Keratinocyte (primary cell): ENCODE data around the gene FKBP1A.

Experiments
- CTCF ChIP-seq, 3 experiments: IDR thresholded peaks in 1 of 3; conservative IDR thresholded peaks in 1 of 3; optimal IDR thresholded peaks in 1 of 3; 2 replicates in 2 of 3; 3 replicates in 1 of 3; pipeline versions ENCODE3 to v1.5.1; 2011; ENCODE audit warnings: low read length in 3 of 3, mild to moderate bottlenecking in 3 of 3, moderate library complexity in 2 of 3, control low read depth in 1 of 3, inconsistent platforms in 1 of 3; ENCODE audit not compliant: insufficient read depth in 2 of 3; ENCODE audit errors: extremely low read depth in 1 of 3
- EZH2 ChIP-seq: IDR thresholded peaks from one replicate; pipeline ENCODE4 v1.6.1; 2012; ENCODE audit warnings: inconsistent platforms, mild to moderate bottlenecking, low read length, moderate library complexity

GRCh38 chr20:1333462-1334369, 59.1 kb downstream of the FKBP1A start:
- TF ChIP-seq CTCF (optimal IDR thresholded peaks at IDR 0.05 in 1 of 3, IDR thresholded peaks at IDR 0.05 in 1 of 3, conservative IDR thresholded peaks at IDR 0.05 in 1 of 3; ENCODE audit: extremely low read depth in 1 of 3, insufficient read depth in 2 of 3, low read length in 3 of 3) (no peak), EZH2 (no peak)
